GOT3 (cell line): Measurements from ENCODE around the gene ABCB9.
"Not testable (repeated sequence)": the region's sequence is repeated elsewhere in the genome, so short reads cannot be mapped to it uniquely, and the experiment has no call there.

Experiments used
- DNase-seq: peaks from one replicate; lab custom pipeline; 2025; ENCODE audit warnings: mixed read lengths; lab: John Stamatoyannopoulos, UW

Gene ABCB9

DNA sequence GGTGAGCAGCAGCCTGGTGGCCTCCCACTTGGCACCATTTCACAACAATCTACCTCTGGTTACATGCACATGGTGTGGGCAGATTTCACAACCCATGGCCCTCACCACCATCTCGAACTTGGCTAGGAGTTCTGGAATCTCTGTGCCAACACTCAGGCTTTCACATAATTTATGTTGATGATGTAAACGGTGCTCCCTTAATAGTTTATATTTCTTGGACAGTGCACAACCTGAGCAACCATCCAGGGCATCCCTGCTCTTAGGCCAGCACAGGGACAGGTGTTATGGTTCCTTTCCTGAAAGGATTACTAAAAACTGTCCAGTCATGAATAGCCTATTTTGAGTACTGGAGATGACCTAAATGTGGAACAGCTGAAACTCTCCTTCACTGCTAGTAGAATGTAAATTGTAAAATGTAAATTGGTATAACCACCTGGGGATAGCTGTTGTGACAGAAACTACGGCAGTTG lies 28.6 kb downstream of the ABCB9 start:
- no peak for DNase-seq

DNA sequence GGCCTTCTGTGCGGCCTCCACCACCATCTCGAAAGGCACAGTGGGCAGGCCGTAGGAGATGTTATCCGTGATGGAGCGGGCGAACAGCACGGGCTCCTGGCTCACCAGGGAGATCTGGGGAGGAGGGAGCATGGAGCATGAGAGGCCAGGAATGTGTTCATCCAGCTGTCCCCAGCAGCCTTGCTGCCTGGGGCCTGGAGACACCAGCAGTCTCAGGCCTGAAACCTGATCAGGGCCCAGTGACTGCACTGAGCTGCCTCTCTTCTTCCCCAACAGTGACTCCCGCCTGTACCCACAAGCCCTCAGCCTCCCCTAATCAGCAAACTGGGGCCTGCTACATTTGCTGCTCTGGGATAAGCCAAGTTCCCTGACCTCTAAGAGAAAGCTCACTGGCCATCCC lies 30.9 kb downstream of the ABCB9 start:
- no peak for DNase-seq

DNA sequence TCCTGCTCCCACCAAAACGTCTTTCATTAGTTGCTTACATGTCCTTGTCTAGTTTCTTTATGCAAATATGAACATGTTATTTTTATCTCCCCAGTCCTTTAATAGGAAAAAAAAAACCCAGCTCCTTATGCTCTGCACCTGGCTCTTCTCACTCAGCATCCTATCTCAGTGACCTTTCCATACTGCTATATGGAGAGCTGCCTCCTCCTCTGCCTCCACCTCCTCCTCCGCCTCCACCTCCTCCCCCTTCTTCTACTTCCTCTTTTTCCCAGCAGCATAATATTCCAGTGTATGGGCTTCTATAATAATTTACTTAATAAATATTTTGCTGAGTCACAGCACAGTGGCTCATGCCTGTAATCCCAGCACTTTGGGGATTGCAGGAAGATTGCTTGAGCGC lies 31.5 kb downstream of the ABCB9 start:
- DNase-seq = no peak

DNA sequence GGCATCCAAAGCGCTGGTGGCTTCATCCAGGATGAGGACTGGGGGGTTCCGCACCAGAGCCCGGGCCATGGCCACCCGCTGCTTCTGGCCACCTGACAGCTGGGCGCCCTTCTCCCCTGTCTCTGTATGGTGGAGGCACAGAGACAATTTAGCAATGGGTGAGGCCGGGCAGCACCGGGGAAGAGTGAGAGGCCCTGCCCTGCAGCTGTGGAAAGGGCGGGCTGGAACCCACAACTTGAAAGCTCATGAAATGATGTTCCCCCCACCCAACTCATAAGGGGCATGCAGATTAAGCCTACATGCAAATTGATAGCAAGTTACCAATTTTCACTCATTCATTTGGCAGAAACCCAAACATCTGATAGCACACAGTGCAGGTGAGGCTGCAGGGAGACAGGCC lies 34.1 kb downstream of the ABCB9 start:
- no peak for DNase-seq

DNA sequence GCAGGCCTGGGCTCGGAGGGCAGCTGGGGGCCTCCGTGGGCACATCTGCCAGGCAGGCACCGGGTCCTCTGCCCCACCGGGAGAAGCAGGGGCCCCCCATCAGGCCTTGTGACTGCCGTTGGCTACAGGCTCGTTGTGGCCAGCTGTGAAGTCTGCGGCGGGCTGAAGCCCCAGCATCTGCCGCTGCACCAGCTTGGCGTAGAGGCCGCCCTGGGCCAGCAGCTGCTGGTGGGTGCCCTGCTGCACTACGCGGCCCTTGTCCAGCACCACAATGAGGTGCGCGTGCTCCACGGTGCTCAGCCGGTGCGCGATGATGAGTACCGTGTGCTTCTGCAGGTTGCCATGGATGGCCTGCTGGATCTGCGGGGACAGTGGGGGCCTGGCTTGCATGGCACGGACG lies 36.5 kb downstream of the ABCB9 start:
- no peak for DNase-seq

DNA sequence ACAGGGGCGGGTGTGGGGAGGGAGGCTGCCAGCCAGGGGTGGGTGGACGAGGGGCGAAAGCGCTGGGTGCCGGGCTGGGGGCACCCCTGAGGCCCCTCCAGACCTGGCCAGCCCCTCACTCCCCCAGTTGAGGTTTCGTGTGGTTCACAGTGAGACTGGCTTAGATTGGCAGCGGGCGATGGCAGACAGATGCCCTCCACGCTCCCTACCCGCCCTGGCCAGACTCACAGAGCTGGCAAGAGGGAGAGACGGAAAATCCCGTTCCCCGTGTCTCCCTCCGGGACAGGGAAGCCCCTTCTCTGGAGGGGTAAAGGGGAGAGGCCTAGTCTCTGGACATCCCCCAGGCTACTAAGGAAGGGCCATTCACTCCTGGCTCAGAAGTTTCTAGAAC lies 37.1 kb downstream of the ABCB9 start:
- no peak for DNase-seq

DNA sequence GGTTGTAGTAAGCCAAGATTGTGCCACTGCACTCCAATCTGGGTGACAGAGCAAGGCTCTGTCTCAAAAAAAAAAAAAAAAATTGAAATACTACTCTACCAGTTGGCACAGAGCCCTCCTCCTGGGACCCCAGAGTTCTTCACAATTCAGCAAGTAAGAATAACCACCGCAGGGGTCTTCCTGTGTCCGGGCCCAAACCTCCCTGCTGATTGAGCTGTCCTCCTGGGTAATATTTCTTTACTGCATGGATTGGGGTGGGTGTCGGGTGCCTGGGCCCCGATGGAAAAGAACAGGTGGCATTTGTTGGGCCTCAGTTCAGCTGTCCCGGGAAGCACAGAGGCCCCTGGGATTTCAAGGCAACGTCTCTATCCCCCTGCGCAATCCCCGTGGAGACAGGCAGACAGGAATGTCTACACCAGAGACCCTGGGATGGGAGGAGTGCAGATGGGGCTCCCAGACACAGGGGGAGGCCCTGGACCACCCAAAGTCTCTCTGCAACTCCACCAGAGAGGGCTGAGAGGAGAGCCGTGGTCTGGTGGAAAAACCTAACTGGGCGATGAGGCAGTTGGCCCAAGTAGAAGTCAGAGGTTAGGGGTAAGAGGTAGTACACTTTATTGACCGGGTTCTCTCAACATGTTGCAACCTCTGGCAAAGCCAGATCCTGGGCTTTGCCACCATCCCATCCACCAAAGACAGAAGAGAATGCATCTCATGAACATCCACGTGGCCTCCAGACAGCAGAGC lies 37.7 kb downstream of the ABCB9 start:
- DNase-seq = no peak

DNA sequence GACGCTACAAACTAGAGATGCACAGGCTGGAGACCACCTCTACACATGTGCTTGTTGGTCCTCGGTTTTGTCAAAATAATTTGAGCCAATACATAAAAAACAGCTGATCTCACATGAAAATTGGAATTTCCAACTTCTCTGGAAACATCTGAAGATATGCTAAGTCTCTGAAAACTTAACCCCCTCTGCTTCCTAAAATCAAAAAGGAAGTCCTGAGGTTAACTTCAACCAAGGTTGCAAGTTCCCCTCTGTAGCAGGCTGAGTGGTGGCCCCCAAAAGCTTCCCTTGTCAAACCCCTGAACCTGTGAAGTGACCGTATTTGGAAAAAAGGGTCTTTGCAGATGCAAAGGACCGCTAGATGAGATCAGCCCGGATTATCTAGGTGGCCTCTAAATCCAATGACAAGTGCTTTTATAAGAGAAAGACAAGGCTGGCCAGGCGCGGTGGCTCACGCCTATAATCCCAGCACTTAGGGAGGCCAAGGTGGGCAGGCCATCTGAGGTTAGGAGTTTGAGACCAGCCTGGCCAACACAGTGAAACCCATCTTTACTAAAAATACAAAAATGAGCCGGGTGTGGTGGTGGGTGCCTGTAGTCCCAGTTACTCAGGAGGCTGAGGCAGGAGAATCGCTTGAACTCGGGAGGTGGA lies 38.4 kb downstream of the ABCB9 start:
- DNase-seq = no peak

DNA sequence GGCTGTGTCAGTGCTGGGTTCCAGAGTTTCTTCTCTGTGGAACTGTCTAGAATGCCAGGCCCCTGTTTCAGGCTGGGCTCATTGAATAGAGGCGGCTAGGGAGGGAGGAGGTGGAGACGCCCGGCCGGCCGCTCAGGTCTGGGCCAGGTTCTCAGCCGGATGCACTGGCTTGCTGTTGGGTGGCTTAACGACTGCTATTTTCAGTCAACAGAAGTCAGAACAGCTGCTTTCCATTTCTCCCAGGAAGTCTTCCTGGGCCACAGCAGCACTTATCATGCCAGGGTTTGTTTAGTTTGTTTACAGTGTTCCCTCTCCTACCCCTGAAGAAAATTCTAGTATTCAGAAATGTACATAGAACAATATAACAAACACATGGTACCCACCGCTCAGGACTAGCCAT lies 44.3 kb downstream of the ABCB9 start:
- no peak for DNase-seq

DNA sequence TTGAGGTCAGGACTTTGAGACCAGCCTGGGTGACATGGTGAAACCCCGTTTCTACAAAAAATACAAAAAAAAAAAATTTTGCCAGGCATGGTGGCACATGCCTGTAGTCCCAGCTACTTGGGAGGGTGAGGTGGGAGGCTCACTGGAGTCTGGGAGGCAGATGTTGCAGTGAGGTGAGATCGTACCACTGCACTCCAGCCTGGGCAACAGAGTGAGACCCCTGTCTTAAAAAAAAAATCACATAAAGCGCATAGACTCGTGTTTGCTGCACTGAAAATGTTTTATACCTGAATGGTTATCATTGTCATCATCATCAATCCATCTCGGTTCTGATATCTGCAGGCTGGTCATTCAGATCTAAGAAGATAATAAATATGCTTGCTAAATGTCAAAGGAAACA lies 45.6 kb downstream of the ABCB9 start:
- DNase-seq = no peak

DNA sequence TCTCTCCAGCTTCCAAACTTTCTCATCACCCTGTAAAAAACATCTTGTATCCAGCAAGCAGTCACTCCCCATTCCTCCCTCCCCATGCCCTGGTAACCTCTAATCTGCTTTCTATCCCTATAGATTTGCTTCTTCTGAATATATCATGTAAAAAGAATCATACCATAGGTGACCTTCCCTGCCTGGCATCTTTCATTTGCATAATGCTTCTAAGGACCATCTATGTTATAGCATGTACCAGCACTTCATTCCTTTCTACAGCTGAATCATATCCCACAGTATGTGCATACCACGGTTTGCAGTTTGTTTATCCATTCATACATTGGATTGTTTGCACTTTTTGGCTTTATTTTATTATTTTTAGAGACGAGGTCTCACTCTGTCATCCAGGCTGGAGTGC lies 47.4 kb downstream of the ABCB9 start:
- DNase-seq = no peak

DNA sequence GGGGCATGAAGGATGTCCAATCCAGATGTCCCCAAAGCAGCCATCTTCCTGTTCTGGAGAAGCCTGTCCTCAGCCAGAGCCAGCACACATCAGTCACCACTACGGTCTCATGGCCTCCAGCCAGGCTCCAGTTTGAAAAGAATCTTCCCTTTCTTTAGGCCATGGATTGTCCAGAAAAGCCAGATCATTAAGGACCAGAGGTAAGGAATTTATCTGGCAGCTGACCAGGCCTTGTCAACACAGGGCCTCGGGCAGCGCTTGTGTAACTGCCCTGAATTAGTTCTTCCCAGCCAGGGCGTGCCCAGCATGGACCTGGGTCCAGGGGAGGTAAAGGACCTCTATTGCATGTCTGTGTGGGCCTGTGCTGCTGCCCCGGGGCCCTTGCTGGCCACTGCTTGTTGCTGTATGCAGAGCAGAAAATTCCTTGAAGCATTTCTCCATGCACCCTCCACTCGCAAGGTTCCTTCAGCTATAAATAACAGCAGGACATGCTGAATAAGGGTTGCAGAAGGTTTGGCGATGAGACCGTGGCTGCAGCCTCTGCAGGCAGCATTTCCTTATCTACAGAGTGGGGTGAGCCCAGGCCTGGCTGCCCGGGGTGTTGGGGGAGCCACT lies 48.6 kb downstream of the ABCB9 start:
- DNase-seq = no peak

DNA sequence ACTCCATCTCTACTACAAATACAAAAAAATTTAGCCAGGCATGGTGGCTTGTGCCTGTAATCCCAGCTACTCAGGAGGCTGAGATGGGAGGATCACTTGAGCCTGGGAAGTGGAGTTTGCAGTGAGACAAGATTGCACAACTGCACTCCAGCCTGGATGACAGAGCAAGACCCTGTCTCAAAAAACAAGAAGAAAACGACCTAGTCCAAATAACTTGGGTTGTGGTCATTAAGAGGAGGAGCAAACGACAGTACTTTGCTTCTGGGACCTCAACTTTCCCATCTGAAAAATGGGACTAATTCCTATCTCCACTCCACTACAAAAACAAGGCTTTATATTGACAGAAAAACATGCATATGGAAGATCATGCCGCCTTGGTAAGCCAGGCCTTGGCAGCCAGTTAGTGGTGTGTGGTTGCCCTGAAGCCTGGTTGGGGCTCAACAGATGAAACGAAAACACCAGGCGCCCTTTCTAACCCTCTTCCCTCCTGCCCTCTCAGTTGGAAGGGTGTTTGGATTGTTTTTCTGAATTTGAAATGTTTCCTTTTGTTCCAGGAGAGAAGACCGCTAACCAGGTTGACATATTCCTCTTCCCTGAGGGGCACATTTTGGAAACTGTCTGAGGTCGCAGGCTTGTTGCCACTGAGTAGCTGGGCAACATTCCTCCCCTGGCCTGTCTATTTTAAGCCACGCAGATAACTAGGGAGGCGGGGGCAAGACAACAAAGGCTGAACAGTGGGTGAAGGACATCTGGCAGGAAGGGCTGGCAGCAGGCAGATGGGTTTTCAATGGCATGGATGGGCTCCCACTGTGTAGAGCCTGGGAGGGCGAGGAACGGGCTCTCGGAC lies 56.6 kb downstream of the ABCB9 start:
- DNase-seq = no peak

DNA sequence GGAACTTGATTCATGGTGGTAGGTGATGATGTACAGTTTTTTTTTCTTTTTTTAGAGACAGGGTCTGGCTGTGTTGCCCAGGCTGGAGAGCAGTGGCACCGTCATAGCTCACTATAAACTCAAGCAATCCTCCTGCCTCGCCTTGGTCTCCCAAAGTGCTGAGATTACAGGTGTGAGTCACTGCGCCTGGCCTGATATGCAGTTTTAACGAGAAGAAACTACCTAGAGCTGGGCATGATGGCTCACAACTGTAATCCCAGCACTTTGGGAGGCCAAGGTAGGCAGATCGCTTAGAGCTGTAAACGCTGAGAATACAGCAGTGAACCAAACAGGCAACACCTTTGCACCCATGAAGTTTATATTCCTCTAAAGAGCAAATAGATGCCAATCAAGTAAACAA lies 57.3 kb downstream of the ABCB9 start:
- no peak for DNase-seq

DNA sequence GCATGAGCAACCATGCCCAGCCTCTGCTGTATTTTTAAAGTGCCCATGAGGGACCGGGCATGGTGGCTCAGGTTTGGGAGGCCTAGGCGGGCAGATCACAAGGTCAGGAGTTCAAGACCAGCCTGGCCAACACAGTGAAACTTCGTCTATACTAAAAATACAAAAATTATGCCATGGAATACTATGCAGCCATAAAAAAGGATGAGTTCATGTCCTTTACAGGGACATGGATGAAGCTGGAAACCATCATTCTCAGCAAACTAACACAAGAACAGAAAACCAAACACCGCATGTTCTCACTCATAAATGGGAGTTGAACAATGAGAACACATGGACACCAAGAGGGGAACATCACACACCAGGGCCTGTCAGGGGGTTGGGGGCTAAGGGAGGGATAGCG lies 61.0 kb downstream of the ABCB9 start:
- not testable (repeated sequence) for DNase-seq

DNA sequence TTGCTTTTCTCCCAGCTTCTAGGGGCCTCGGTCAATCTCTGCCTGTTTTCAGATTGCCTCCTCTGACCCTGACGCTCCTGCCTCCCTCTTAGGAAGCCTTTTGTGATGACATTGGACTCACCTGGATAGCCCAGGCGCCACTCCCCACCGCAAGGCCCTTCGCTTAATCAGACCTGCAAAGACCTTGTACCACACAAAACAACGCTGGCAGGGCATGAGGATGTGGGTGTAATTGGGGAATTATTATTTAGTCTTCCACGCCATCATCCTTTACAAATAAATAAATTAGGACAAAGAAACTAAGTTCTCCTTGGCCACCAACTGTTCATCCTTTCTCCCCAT lies 62.6 kb downstream of the ABCB9 start:
- no peak for DNase-seq

DNA sequence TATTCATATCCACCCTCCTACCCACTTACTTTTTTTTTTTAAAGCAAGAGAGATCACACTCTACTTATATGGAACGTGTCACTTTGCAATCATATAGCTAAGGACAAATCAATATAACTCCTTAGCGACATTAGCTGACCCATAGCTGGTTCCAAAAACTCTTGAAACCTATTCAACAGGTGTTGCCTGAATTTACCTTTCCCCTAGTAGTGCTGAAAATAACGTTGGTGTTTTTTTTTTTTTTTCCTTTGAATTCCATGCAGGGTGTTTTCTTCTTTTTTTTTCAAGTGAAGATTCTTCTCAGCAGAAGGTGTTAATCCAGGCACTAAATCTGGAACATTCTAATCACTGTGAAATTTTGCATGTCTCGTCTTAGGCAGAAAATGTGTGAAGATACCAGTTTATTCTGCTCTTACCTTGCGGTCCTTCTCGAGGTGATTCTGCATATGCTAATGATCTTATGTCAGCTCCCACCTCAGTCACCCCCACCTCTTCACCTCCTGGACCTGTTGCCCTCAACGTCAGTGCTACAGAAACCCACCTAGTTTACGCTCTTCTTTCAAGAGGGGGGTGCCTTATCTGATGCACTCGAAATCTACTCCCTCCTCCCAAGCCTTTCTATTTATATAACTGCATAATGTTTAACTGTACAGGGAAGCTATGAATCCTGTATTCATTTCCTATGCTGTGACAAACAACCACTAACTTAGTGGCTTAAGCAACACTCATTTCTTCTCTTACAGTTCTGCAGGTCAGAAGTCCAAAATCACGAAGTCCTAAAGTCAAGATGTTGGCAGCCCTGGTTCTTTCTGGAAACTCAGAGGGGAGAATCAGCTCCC lies 63.2 kb downstream of the ABCB9 start:
- DNase-seq = no peak

DNA sequence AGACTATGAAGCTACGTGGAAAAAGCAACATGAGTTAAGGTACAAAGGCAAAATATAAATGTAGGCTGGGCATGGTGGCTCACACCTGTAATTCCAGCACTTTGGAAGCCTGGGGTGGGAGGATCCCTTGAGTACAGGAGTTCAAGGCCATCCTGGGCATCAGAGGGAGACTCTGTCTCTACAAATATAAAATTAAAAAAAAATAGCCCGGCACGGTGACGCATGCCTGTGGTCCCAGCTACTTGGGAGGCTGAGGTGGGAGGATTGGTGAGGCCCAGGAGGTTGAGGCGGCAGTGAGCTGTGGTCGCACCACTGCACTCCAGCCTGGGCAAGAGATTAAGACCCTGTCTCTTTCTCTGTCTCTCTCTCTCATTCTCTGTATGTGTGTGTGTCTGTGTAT lies 66.4 kb downstream of the ABCB9 start:
- DNase-seq = no peak

DNA sequence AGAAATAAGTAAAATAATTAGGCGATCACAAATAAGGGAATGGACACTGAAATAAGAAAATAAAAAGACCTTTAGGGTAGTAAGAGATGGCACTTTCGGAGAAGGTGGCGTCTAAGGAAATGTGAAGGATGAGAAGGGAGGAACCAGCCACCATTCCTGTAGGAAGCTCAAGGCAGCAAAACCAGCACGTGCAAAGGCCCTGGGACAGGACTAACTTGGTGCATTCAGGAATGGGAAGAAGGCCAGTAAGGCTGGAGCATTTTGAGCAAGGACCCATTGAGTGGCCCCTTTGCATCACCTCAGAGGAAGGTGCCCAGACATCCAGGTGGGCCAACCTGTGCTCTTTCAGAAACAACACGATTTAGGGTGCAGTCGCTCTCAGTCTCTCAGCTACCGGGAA lies 69.6 kb downstream of the ABCB9 start:
- no peak for DNase-seq

DNA sequence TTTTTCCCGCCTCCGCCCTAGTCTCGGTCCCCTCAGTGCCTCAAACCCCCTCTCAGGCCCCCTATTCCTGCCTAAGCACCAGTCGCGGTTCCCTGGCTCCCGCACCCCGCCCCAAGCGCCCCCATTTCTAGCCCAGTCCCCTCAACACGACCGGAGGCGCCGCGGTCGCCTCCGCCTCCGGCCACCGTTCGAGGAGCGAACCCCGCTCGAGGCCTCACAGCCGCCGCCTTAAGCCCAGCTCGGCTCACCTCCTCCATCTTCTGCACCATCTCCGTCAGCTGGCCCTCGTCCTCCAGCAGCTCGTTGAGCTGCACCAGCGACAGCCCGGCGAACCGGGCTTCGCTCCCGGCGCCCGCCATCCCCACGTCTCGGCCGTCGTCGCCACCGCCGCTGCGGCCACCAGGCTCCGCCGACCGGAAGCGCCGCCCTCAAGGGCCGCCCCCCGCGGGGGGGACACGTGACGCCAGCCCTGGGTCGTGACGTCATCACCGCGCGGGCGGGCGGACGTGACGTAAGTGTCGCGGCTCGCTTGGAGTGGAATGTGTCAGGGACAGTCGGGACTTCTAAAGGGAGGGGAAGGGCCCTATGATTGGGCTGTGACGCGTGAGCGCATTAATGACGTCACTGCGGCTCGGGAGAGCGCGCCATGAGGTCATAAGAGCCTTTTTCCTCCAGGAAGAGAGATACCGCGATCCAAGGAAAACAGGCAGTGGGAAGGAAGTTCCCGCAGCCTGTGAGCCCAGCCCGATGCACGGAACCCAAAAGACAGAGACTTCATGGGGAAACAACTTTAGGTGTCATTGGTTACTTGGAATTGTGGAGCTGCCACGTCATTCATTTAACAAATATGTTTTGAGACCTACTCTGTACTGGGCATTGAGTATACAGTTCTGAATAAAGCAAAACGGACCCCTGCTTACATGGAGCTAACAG lies 70.3 kb downstream of the ABCB9 start, which contains the start of gene VPS37B:
TSS of gene VPS37B (minus strand) at position 421 of the 933 bp plus-strand sequence. CDS start at position 359, 62 bp downstream.
- DNase-seq = peak; percentile 39
